H9 (cell line): Measurements from ENCODE around the gene RPS29. TPM values are rescaled to one million over a fixed set of nuclear protein-coding genes. Genes with fewer than 3 reads are reported as not detected.

Experiments
- DNase-seq: peaks from one replicate; pipeline ENCODE4 v3.0.0-alpha.2; 2017
- H2AFZ ChIP-seq: one replicate; pipeline ENCODE4 v1.6.1; 2013; ENCODE audit warnings: mild to moderate bottlenecking, low read length, control low read depth, moderate library complexity
- H2AK5ac ChIP-seq: 2 replicates; pipeline ENCODE4 v1.6.1; 2013; ENCODE audit warnings: low read length, control low read depth, mixed read lengths; ENCODE audit not compliant: insufficient read length
- H2BK120ac ChIP-seq: one replicate; pipeline ENCODE4 v1.6.1; 2013; ENCODE audit warnings: low read depth, mild to moderate bottlenecking, low read length, control low read depth, inconsistent platforms; ENCODE audit not compliant: poor library complexity, severe bottlenecking
- H2BK12ac ChIP-seq: 2 replicates; pipeline ENCODE4 v1.6.1; 2013; ENCODE audit warnings: low read length, control low read depth, mixed read lengths, low read depth; ENCODE audit not compliant: insufficient read length
- H2BK15ac ChIP-seq: 2 replicates; pipeline ENCODE4 v1.6.1; 2013; ENCODE audit warnings: low read depth, low read length, control low read depth
- H2BK20ac ChIP-seq: one replicate; pipeline ENCODE4 v1.6.1; 2013; ENCODE audit warnings: low read depth, mild to moderate bottlenecking, low read length, control low read depth, inconsistent platforms; ENCODE audit not compliant: poor library complexity, severe bottlenecking
- H2BK5ac ChIP-seq: 2 replicates; pipeline ENCODE4 v1.6.1; 2013; ENCODE audit warnings: low read length, control low read depth, mixed read lengths; ENCODE audit not compliant: insufficient read length
- H3K14ac ChIP-seq: 2 replicates; pipeline ENCODE4 v1.6.1; 2013; ENCODE audit warnings: low read length, control low read depth; ENCODE audit not compliant: insufficient read depth
- H3K18ac ChIP-seq: 2 replicates; pipeline ENCODE4 v1.6.1; 2013; ENCODE audit warnings: low read depth, mild to moderate bottlenecking, mixed read lengths, low read length, control low read depth; ENCODE audit not compliant: insufficient read length
- H3K23ac ChIP-seq: 2 replicates; pipeline ENCODE4 v1.6.1; 2013; ENCODE audit warnings: low read length, control low read depth, mixed read lengths, low read depth; ENCODE audit not compliant: insufficient read length
- H3K23me2 ChIP-seq: 2 replicates; pipeline ENCODE4 v1.6.1; 2013; ENCODE audit warnings: low read depth, mild to moderate bottlenecking, mixed read lengths, low read length, control low read depth; ENCODE audit not compliant: insufficient read length, poor library complexity, severe bottlenecking
- H3K27ac ChIP-seq: 2 replicates; pipeline ENCODE4 v1.5.1; 2013; ENCODE audit warnings: low read length, control low read depth, mixed read lengths, low read depth; ENCODE audit not compliant: insufficient read length
- H3K27me3 ChIP-seq: 2 replicates; pipeline ENCODE4 v1.6.1; 2013; ENCODE audit warnings: low read length, control low read depth, inconsistent platforms; ENCODE audit not compliant: insufficient read depth
- H3K4ac ChIP-seq: 2 replicates; pipeline ENCODE4 v1.6.1; 2013; ENCODE audit warnings: low read depth, mild to moderate bottlenecking, control low read depth, inconsistent platforms, low read length, moderate library complexity
- H3K4me1 ChIP-seq: 2 replicates; pipeline ENCODE4 v1.6.1; 2013; ENCODE audit warnings: low read length, control low read depth, inconsistent platforms; ENCODE audit not compliant: insufficient read depth
- H3K4me2 ChIP-seq: 2 replicates; pipeline ENCODE4 v1.6.1; 2013; ENCODE audit warnings: low read length, control low read depth, mixed read lengths; ENCODE audit not compliant: insufficient read length, insufficient read depth
- H3K56ac ChIP-seq: 2 replicates; pipeline ENCODE4 v1.6.1; 2013; ENCODE audit warnings: low read depth, mild to moderate bottlenecking, mixed read lengths, low read length, control low read depth; ENCODE audit not compliant: insufficient read length
- H3K79me1 ChIP-seq: 2 replicates; pipeline ENCODE4 v1.6.1; 2013; ENCODE audit warnings: low read depth, mild to moderate bottlenecking, moderate library complexity, low read length, control low read depth, inconsistent platforms; ENCODE audit not compliant: insufficient read depth, poor library complexity, severe bottlenecking
- H3K79me2 ChIP-seq: 2 replicates; pipeline ENCODE4 v1.6.1; 2013; ENCODE audit warnings: low read length, control low read depth, inconsistent platforms; ENCODE audit not compliant: insufficient read depth
- H3K9ac ChIP-seq: 2 replicates; pipeline ENCODE4 v1.6.1; 2013; ENCODE audit warnings: low read length, control low read depth, mixed read lengths; ENCODE audit not compliant: insufficient read length; ENCODE audit errors: extremely low read depth
- H3K9me3 ChIP-seq: one replicate; pipeline ENCODE4 v1.6.1; 2013; ENCODE audit warnings: low read depth, low read length, inconsistent platforms; ENCODE audit not compliant: control insufficient read depth
- H3T11ph ChIP-seq: one replicate; pipeline ENCODE4 v1.6.1; 2013; ENCODE audit warnings: mild to moderate bottlenecking, low read length, control low read depth, inconsistent platforms
- H4K20me1 ChIP-seq: one replicate; pipeline ENCODE4 v1.6.1; 2013; ENCODE audit not compliant: control insufficient read depth, insufficient read length, insufficient read depth
- H4K5ac ChIP-seq: 2 replicates; pipeline ENCODE4 v1.6.1; 2013; ENCODE audit warnings: low read depth, mild to moderate bottlenecking, mixed read lengths, low read length, control low read depth; ENCODE audit not compliant: insufficient read length
- H4K8ac ChIP-seq: replicated peaks from 2 replicates; pipeline ENCODE4 v1.6.1; 2013; ENCODE audit warnings: low read length, control low read depth, mixed read lengths, low read depth; ENCODE audit not compliant: insufficient read length
- H4K91ac ChIP-seq: 2 replicates; pipeline ENCODE4 v1.6.1; 2013; ENCODE audit warnings: low read depth, mild to moderate bottlenecking, moderate library complexity, mixed read lengths, low read length, control low read depth; ENCODE audit not compliant: insufficient read length
- H3K27ac Mint-ChIP-seq, 3 experiments: 2 replicates in 2 of 3; 3 replicates in 1 of 3; pipeline ENCODE4 v1.8.0; 2020 to 2021; ENCODE audit warnings: mixed read lengths in 3 of 3, mild to moderate bottlenecking in 1 of 3, moderate library complexity in 1 of 3
- H3K27me3 Mint-ChIP-seq: 2 replicates; pipeline ENCODE4 v1.8.0; 2021; ENCODE audit warnings: low read depth, mild to moderate bottlenecking, moderate library complexity, mixed read lengths
- H3K36me3 Mint-ChIP-seq, 3 experiments: 2 replicates in 2 of 3; 3 replicates in 1 of 3; pipeline ENCODE4 v1.8.0; 2020 to 2021; ENCODE audit warnings: low read depth in 3 of 3, mixed read lengths in 3 of 3; ENCODE audit not compliant: insufficient read depth in 1 of 3
- H3K4me1 Mint-ChIP-seq, 2 experiments: 2 replicates each; pipeline ENCODE4 v1.8.0; 2020; ENCODE audit warnings: mixed read lengths in 2 of 2
- H3K4me3 Mint-ChIP-seq, 2 experiments: 2 replicates in 1 of 2; 3 replicates in 1 of 2; pipeline ENCODE4 v1.8.0; 2020 to 2021; ENCODE audit warnings: mild to moderate bottlenecking in 2 of 2, mixed read lengths in 2 of 2, moderate library complexity in 1 of 2
- H3K9me3 Mint-ChIP-seq, 2 experiments: 2 replicates in 1 of 2; 3 replicates in 1 of 2; pipeline ENCODE4 v1.8.0; 2020; ENCODE audit warnings: mild to moderate bottlenecking in 2 of 2, mixed read lengths in 2 of 2, moderate library complexity in 1 of 2
- CTCF ChIP-seq: fragments of 200-600 bp; sonication (generic); conservative IDR thresholded peaks from 3 replicates; pipeline ENCODE4 v1.8.0; 2021; ENCODE audit warnings: antibody characterized with exemption, mild to moderate bottlenecking
- WGBS: extraction: QIAGEN DNeasy Blood & Tissue Kit; methylation state at CpG from one replicate; pipeline ENCODE4 v1.1.7; 2013; ENCODE audit warnings: missing lambda C conversion rate, low lambda C conversion rate, mixed read lengths; ENCODE audit not compliant: insufficient read length; ENCODE audit errors: extremely low coverage; 5-methylcytosine and 5-hydroxymethylcytosine counted together
- total RNA-seq: library from RNA; stranded (reverse); gene quantifications from 2 replicates; pipeline ENCODE4 v1.2.1, GENCODE V29; 2021

RPS29 gene
- total RNA-seq, 1 experiment from 2014 or later: 1,963 TPM

GRCh38 chr14:49584058-49584457, 2.1 kb downstream of the RPS29 start:
- Histone ChIP-seq H3K4me2 (peak overlapping the region; percentile 61), H3K23me2 (peaks cover 11% of the 10 kb centered on the region), H3K14ac (no peak overlapping the region; the same call in 1 of the 2 replicates), H3T11ph (no peak overlapping the region), H4K91ac (no peak overlapping the region), H3K9ac (peak overlapping the region; percentile 80), H3K27me3 (no peaks in the 10 kb centered on the region), H2BK120ac (no peak overlapping the region), H4K20me1 (no peaks in the 10 kb centered on the region), H2AFZ (no peak overlapping the region), H3K56ac (peak overlapping the region; percentile 58), H3K4ac (no peak overlapping the region), H2BK20ac (no peak overlapping the region), H2BK12ac (no peak overlapping the region), H3K9me3 (no peaks in the 10 kb centered on the region), H3K79me1 (peaks cover 9% of the 10 kb centered on the region), H3K18ac (no peak overlapping the region), H3K79me2 (peaks cover 24% of the 10 kb centered on the region), H3K23ac (peak overlapping the region; percentile 33), H4K5ac (peak overlapping the region; percentile 79), H2BK15ac (no peak overlapping the region), H2BK5ac (peak overlapping the region; percentile 60), H2AK5ac (peak overlapping the region; percentile 60), H3K4me1 (peaks cover 5% of the 10 kb centered on the region; the same call in 1 of the 2 replicates), H4K8ac (peak overlapping the region; percentile 50), H3K27ac (no peak overlapping the region)
- Mint-ChIP-seq H3K4me3 (peak overlapping the region; percentile 89 to 95), H3K9me3 (no peaks in the 10 kb centered on the region), H3K4me1 (peaks cover 29 to 35% of the 10 kb centered on the region in 2 experiments), H3K27me3 (peaks cover 3% of the 10 kb centered on the region; the same call in 1 of the 2 replicates), H3K27ac (peak overlapping the region; percentile 91 to 100 (median 96); a peak in 5 of 7 replicates), H3K36me3 (peaks cover 44 to 48% (median 44%) of the 10 kb centered on the region in 3 experiments)
- no CpG with 5 or more reads among the region's 11 CpGs for WGBS
- no peak for TF ChIP-seq CTCF
- DNase-seq: no peak
